ENCODE measurements around the gene PARP1. TPM values are rescaled to one million over a fixed set of nuclear protein-coding genes. Genes with fewer than 3 reads are reported as not detected.

Gene PARP1
- 192 and 235 TPM in 2 replicates for total RNA-seq (2022)
- percentile 85 among the genes with signal in this experiment for Bru-seq, nascent RNA
- BruChase-seq, experiment 1, labeled RNA remaining after a 6-hour chase: percentile 90 among the genes with signal in this experiment
- BruChase-seq, experiment 2, labeled RNA remaining after a 2-hour chase: percentile 81 among the genes with signal in this experiment
- long read RNA-seq, transcript PARP1-203 (23 exons, 3,958 nt): major isoform, 854 of 948 reads
- long read RNA-seq, partial matches to known transcripts: 52 of 948 reads
- long read RNA-seq, other reads (novel, unspliced or antisense): 40 of 948 reads

- Mint-ChIP-seq H3K9me3 (ENCODE audit: unreplicated experiment) (no peaks in the 10 kb centered on the region), H3K27ac (ENCODE audit: low read depth, unreplicated experiment) (peak within 1 kb of the TSS; percentile 82), H3K4me1 (ENCODE audit: insufficient read depth, unreplicated experiment) (peaks cover 38% of the 10 kb centered on the region), H3K27me3 (ENCODE audit: insufficient read depth, unreplicated experiment) (no peaks in the 10 kb centered on the region), H3K36me3 (ENCODE audit: insufficient read depth, unreplicated experiment) (peaks cover 13% of the 10 kb centered on the region), H3K4me3 (ENCODE audit: unreplicated experiment) (peak within 1 kb of the TSS; percentile 78)
- BruUV-seq (replicated peaks): no TSS peak
- TF ChIP-seq CTCF (IDR thresholded peaks at IDR 0.05; ENCODE audit: unreplicated experiment): peak; percentile 99
- POLR2A ChIA-PET: interaction anchor here (0.6 to 4.4 kb wide), 60 partner anchors 8 to 1755 kb away, joined by 3 to 68 read pairs (median 4); partner anchors contain the start of genes ACBD3, CDC42BPA, H3-3A and LIN9
- CTCF ChIA-PET: interaction anchor here (0.5 to 9.8 kb wide), 55 partner anchors 9 to 1700 kb away, joined by 3 to 113 read pairs (median 4); partner anchors contain the start of gene LIN9
- DNase-seq (ENCODE audit: unreplicated experiment): peak; percentile 98
- intact Hi-C loops (cut with micrococcal nuclease): loop anchor here (2.0 to 10.0 kb wide), 3 partner anchors 221 to 343 kb away; partner anchors contain the start of genes ACBD3 and H3-3A
Measured at GRCh38 chr1:226407497-226408284, at the start of gene PARP1. PARP1 (minus strand) TSS chr1:226408093; CDS start chr1:226407929, 164 bp downstream.

- no peaks in the 10 kb centered on the region for H3K36me3 Mint-ChIP-seq (ENCODE audit: insufficient read depth, unreplicated experiment)
- no TSS peak for BruUV-seq (replicated peaks)
- H3K27ac Mint-ChIP-seq (ENCODE audit: low read depth, unreplicated experiment): no peak overlapping the region
- no peak for DNase-seq (ENCODE audit: unreplicated experiment)
- peaks cover 7% of the 10 kb centered on the region for H3K9me3 Mint-ChIP-seq (ENCODE audit: unreplicated experiment)
- peak; percentile 18 for TF ChIP-seq CTCF (IDR thresholded peaks at IDR 0.05; ENCODE audit: unreplicated experiment)
- no peak overlapping the region for H3K4me3 Mint-ChIP-seq (ENCODE audit: unreplicated experiment)
- intact Hi-C loops (cut with micrococcal nuclease): no loop called here
- ChIA-PET CTCF (interaction anchor here (0.6 to 0.8 kb wide), 3 partner anchors 17 to 292 kb away, joined by 3 read pairs; partner anchors contain the start of gene MIXL1), POLR2A (no interaction called here)
- H3K4me1 Mint-ChIP-seq (ENCODE audit: insufficient read depth, unreplicated experiment): no peaks in the 10 kb centered on the region
- peaks cover 13% of the 10 kb centered on the region for H3K27me3 Mint-ChIP-seq (ENCODE audit: insufficient read depth, unreplicated experiment)
Measured at GRCh38 chr1:226457307-226457712, 49.4 kb upstream of the PARP1 start.

GRCh38 chr1:226455843-226456242 is 48.0 kb upstream of the PARP1 start:
- POLR2A ChIA-PET: interaction anchor here (0.9 kb wide), 1 partner anchor 19 kb away, joined by 3 read pairs; no protein-coding TSS in a partner anchor
- DNase-seq (ENCODE audit: unreplicated experiment): no peak
- H3K36me3 Mint-ChIP-seq (ENCODE audit: insufficient read depth, unreplicated experiment): no peaks in the 10 kb centered on the region

More at GRCh38 chr1:226455843-226456242, 48.0 kb upstream of the PARP1 start:
- no peak overlapping the region for H3K4me3 Mint-ChIP-seq (ENCODE audit: unreplicated experiment)
- intact Hi-C loops (cut with micrococcal nuclease): no loop called here
- H3K27ac Mint-ChIP-seq (ENCODE audit: low read depth, unreplicated experiment): no peak overlapping the region
- peaks cover 13% of the 10 kb centered on the region for H3K27me3 Mint-ChIP-seq (ENCODE audit: insufficient read depth, unreplicated experiment)
- no TSS peak for BruUV-seq (replicated peaks)
- TF ChIP-seq CTCF (IDR thresholded peaks at IDR 0.05; ENCODE audit: unreplicated experiment): no peak
- no peaks in the 10 kb centered on the region for H3K4me1 Mint-ChIP-seq (ENCODE audit: insufficient read depth, unreplicated experiment)
- H3K9me3 Mint-ChIP-seq (ENCODE audit: unreplicated experiment): no peaks in the 10 kb centered on the region
- CTCF ChIA-PET: interaction anchor here (1.3 kb wide), 1 partner anchor 63 kb away, joined by 3 read pairs; no protein-coding TSS in a partner anchor

Measured in MCF 10A (cell line).